Transverse colon (tissue), 4 donors: ENCODE results near the gene CNNM3. TPM values are rescaled to one million over a fixed set of nuclear protein-coding genes. Genes with fewer than 3 reads are reported as not detected.

Experiments used
- DNase-seq: peaks from one replicate; pipeline ENCODE4 v3.0.0-alpha.2; 2019
- H3K27ac ChIP-seq, 4 donors: fragments of 200-600 bp; sonication (generic); 2 replicates each; pipeline ENCODE4 v1.5.1; 2016 to 2018; ENCODE audit warnings: inconsistent platforms in 4 of 4
- H3K27me3 ChIP-seq: fragments of 200-600 bp; sonication (generic); 2 replicates; pipeline ENCODE4 v1.5.1; 2017; ENCODE audit warnings: inconsistent platforms
- H3K36me3 ChIP-seq, 4 donors: fragments of 200-600 bp; sonication (generic); 2 replicates each; pipeline ENCODE4 v1.5.1; 2017 to 2019; ENCODE audit warnings: inconsistent platforms in 4 of 4
- H3K4me1 ChIP-seq, 4 donors: fragments of 200-600 bp; sonication (generic); 2 replicates each; pipeline ENCODE4 v1.5.1; 2017 to 2020; ENCODE audit warnings: inconsistent platforms in 4 of 4
- H3K4me3 ChIP-seq, 4 donors: fragments of 200-600 bp; sonication (generic); 1 replicate in 1 of 4; 2 replicates in 3 of 4; pipeline versions ENCODE4 v1.5.1 to v1.6.1; 2017 to 2019; ENCODE audit warnings: inconsistent platforms in 4 of 4
- H3K9me3 ChIP-seq, 2 donors: fragments of 200-600 bp; sonication (generic); 2 replicates each; pipeline ENCODE4 v1.5.1; 2017 to 2019; ENCODE audit warnings: inconsistent platforms in 2 of 2
- CTCF ChIP-seq, 5 experiments: fragments of 200-600 bp in 3 of 5; fragments of 450-650 bp in 2 of 5; sonication (generic) in 3 of 5; IDR thresholded peaks; 1 replicate in 2 of 5; 2 replicates in 3 of 5; pipeline ENCODE4 v1.5.1; 2016 to 2017; ENCODE audit warnings: antibody characterized with exemption in 5 of 5, inconsistent platforms in 3 of 5, mild to moderate bottlenecking in 2 of 5, moderate library complexity in 1 of 5
- EP300 ChIP-seq: sonication (generic); formaldehyde crosslinking; IDR thresholded peaks from one replicate; pipeline ENCODE4 v1.6.1; 2017; ENCODE audit warnings: antibody characterized with exemption, low read depth
- POLR2A ChIP-seq: fragments of 450-650 bp; IDR thresholded peaks from one replicate; pipeline ENCODE4 v1.6.1; 2016; ENCODE audit warnings: antibody characterized with exemption, mild to moderate bottlenecking, moderate library complexity
- POLR2AphosphoS5 ChIP-seq, 3 donors: sonication (generic); formaldehyde crosslinking; IDR thresholded peaks; one replicate each; pipeline ENCODE4 v1.6.1; 2016; ENCODE audit warnings: antibody characterized with exemption in 3 of 3
- WGBS, 2 donors: methylation state at CpG; one replicate each; pipeline ENCODE4 v1.1.5; 2018; ENCODE audit warnings: low coverage in 1 of 2; 5-methylcytosine and 5-hydroxymethylcytosine counted together
- in situ Hi-C, 4 donors: fragments of 200-750 bp; cut with MboI; loops; one replicate each; pipeline versions ENCODE4 v1.15.0 to v1.15.1; 2017; ENCODE audit warnings: low sequenced_read_pairs in 3 of 4, low pct_ligation_motif_present in 1 of 4, low pct_unique_long_range_greater_than_20kb in 1 of 4
- intact Hi-C: fragments of 100-400 bp; cut with DNase I; formaldehyde crosslinking; loops from one replicate; pipeline ENCODE4 v1.15.1; 2023; ENCODE audit warnings: low total_unique reads
- total RNA-seq, 4 donors: library from RNA; depleted of rRNA; stranded (reverse); fragments of >200 nt; gene quantifications; one replicate each; pipeline ENCODE4 v1.1.0, GENCODE V29; 2016

Gene CNNM3
- total RNA-seq, 4 donors from 2014 or later = 14.2 to 54.3 (median 22.3) TPM

GRCh38 chr2:96856776-96857666 lies 41.0 kb downstream of the CNNM3 start:
- in situ Hi-C loops = loop anchor here in 3 of 4 donors (10.0 kb wide), 1 partner anchor 98 kb away; no protein-coding TSS in a partner anchor
- peak; percentile 45 for DNase-seq
- TF ChIP-seq POLR2A (no peak), POLR2AphosphoS5 (IDR thresholded peaks at IDR 0.05) (no peak), EP300 (no peak), CTCF (IDR thresholded peaks at IDR 0.05) (no peak)
- WGBS, 2 donors = 12 to 24% methylated on average over 6 to 27 of the region's 27 CpGs
- peaks cover 10 to 41% (median 34%) of the 10 kb centered on the region in 4 donors for H3K4me1 ChIP-seq
- peaks cover 0 to 8% (median under 1%) of the 10 kb centered on the region in 4 donors for H3K36me3 ChIP-seq
- no peaks in the 10 kb centered on the region for H3K9me3 ChIP-seq
- no peaks in the 10 kb centered on the region for H3K27me3 ChIP-seq
- peak overlapping the region; percentile 80 to 91 (median 90) for H3K27ac ChIP-seq
- H3K4me3 ChIP-seq = peak overlapping the region; percentile 59 to 69 (median 64)
- intact Hi-C loops = no loop called here

- peak; percentile 55 to 95 (median 74) for TF ChIP-seq CTCF (IDR thresholded peaks at IDR 0.05)
- peak; percentile 80 for TF ChIP-seq POLR2A
- no peak for TF ChIP-seq EP300
- TF ChIP-seq POLR2AphosphoS5 (IDR thresholded peaks at IDR 0.05) = peak; percentile 65 to 80 (median 72)
- Histone ChIP-seq H3K27ac (peak within 1 kb of the TSS; percentile 80 to 91 (median 90)), H3K36me3 (peaks cover 0 to 7% (median 0%) of the 10 kb centered on the region in 4 donors), H3K4me3 (peak within 1 kb of the TSS; percentile 59 to 69 (median 64)), H3K27me3 (no peaks in the 10 kb centered on the region), H3K9me3 (no peaks in the 10 kb centered on the region), H3K4me1 (peaks cover 10 to 43% (median 36%) of the 10 kb centered on the region in 4 donors)
- intact Hi-C loops = loop anchor here (2.0 kb wide), 2 partner anchors 41 to 95 kb away; partner anchors contain the start of gene CNNM3
- in situ Hi-C loops = loop anchor here in 3 of 4 donors (10.0 kb wide), 1 partner anchor 97 kb away; no protein-coding TSS in a partner anchor
- DNase-seq = peak; percentile 99
- 1% methylated on average over 51 of the region's 81 CpGs; no CpG with 5 or more reads in 1 of the 2 donors for WGBS, 2 donors
These were observed 41.8 kb downstream of the CNNM3 start, which contains the start of gene ANKRD39 for GRCh38 chr2:96857667-96858372. ANKRD39 (minus strand) TSS chr2:96858016; CDS start chr2:96857987, 29 bp downstream.

GRCh38 chr2:96859099-96859649 lies 43.1 kb downstream of the CNNM3 start:
- Histone ChIP-seq H3K27me3 (no peaks in the 10 kb centered on the region), H3K4me1 (peaks cover 10 to 43% (median 36%) of the 10 kb centered on the region in 4 donors), H3K27ac (peak overlapping the region; percentile 80 to 91 (median 90)), H3K36me3 (peaks cover 0 to 10% (median under 1%) of the 10 kb centered on the region in 4 donors), H3K9me3 (no peaks in the 10 kb centered on the region), H3K4me3 (peak overlapping the region in 2 of 4 donors; percentile 59 to 69)
- in situ Hi-C loops = loop anchor here in 3 of 4 donors (10.0 kb wide), 1 partner anchor 96 kb away; no protein-coding TSS in a partner anchor
- peak in 1 of 3 donors; percentile 9 for TF ChIP-seq POLR2AphosphoS5 (IDR thresholded peaks at IDR 0.05)
- no peak for TF ChIP-seq CTCF (IDR thresholded peaks at IDR 0.05)
- no peak for DNase-seq
- 58% methylated on average over 11 of the region's 11 CpGs; no CpG with 5 or more reads in 1 of the 2 donors for WGBS, 2 donors
- intact Hi-C loops = loop anchor here (2.0 kb wide), 2 partner anchors 42 to 94 kb away; partner anchors contain the start of gene CNNM3
